GM21619 (cell line): ENCODE measurements around the gene HECW1.
"Not testable (repeated sequence)": the region's sequence is repeated elsewhere in the genome, so short reads cannot be mapped to it uniquely, and the experiment has no call there.

Experiments used
- ATAC-seq: cut with Tn5 transposase; IDR thresholded peaks from one replicate; pipeline ENCODE4 v1.9.1; 2021; ENCODE audit not compliant: unreplicated experiment

Gene HECW1

DNA sequence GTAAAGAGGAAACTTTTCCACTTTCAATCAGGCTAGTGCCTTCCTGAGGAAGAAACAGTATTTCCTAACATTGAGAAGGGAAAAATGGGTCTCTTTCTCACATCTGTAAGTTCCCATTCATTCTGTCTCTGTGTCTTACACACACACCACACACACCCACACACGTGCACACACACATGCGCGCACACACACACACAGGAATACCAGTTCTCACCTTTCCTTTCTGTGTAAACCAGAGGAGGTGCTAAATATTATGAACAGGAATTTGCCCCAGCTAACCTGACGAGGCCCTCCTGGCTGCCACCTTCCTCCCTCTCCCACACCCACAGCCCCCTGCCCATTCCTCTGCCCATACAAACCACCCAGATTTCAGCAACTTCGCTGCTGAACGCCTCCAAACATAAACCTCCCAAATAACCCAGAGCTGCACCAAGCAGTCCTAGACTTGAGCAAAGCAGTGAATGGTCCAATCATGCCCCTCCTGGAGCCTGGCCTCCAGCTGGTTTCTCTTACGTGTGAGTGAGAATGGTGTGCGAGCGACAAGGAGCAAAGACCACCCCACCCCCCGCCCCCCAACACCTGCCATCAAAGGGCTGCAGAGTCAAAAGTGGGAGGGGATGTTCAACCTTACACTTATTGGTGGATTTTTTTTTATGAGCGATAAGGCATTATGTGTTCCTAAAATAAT, 190.5 kb downstream of the HECW1 start:
- ATAC-seq, result no peak

DNA sequence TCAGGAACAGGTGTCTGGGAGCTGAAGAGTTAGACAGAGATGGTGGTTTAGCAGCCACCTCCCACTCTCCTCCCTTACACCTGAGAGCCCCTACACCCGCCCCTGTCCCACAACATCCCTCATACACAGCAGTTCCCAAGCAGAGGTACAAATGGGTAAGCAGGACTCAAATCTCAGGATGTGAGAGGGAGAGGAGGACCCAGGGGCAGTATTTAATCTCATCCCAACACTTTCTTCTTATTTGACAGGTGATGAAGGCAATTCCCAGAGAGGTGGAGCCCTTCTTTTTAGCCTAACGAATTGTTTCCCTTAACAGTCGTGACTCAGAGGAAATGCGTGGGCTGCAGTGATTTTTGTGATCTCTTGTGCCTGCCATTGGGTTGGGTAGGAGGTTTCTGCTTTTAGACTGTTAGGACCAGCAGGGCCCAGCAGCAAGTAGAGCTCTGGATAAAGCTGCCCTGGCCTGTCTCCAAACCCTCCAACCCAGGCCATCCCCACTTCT, 191.3 kb downstream of the HECW1 start:
- no peak for ATAC-seq

DNA sequence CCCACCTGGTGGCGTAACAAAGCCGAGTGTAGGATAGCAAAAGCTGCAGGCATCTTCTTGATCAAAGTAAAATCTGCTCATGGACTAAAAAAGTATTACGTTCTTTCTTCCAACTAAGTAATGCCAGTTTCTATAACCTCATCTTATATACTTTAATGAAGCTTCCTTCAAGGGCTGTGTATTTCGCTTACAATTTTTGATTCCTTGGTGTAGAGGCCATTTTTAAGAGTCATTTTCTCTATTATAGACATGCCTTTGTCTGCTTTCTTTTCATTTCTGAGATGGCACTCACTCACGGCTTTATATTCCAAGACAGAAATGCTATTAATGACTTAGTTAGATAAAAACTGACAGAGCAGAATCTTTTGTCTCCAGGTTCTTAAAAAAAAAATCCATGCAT, 194.0 kb downstream of the HECW1 start:
- no peak for ATAC-seq

GRCh38 chr7:43307522-43307921, 195.1 kb downstream of the HECW1 start:
- no peak for ATAC-seq

- no peak for ATAC-seq
Measured at GRCh38 chr7:43308913-43309705, 196.7 kb downstream of the HECW1 start.

DNA sequence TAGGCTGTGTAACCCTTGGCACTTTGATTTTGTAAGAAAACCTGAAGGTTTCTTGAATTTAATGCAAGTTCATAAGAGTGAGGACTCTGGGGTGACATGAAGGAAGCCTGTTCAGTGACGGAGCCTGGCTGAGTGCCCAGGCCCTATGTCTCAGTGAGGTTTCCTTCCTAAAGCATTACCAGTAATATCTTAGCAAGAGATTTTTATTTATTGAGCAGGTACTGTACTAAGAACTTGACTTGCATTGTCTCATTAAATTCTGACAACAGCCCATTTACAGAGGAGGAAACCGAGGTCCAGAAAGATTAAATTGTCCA, 197.2 kb downstream of the HECW1 start:
- ATAC-seq, result no peak

DNA sequence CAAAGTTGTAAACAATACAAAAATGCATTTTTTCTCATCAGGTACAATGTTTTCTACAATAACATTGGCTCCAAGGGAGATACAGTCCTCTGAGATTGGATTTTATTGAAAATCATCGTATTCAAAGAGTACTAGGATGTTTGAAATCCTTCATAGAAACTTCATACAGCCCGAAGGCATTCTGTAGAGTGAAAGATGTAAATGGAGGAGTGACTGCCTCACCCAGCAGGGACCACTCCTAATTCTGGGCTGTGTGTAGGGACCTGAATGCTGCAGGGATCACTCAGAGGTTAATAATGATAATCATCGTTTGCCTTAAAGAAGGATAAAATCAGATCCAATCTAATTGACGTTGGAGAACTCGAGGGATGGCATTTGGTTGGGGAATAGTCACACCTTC, 198.6 kb downstream of the HECW1 start:
- ATAC-seq, result no peak

DNA sequence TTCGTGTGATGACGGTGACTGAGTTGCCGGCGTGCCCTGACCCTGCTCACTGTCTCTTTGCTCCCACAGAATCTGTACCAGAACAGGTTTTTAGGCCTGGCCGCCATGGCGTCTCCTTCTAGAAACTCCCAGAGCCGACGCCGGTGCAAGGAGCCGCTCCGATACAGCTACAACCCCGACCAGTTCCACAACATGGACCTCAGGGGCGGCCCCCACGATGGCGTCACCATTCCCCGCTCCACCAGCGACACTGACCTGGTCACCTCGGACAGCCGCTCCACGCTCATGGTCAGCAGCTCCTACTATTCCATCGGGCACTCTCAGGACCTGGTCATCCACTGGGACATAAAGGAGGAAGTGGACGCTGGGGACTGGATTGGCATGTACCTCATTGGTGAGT, 199.2 kb downstream of the HECW1 start:
- ATAC-seq, result no peak

DNA sequence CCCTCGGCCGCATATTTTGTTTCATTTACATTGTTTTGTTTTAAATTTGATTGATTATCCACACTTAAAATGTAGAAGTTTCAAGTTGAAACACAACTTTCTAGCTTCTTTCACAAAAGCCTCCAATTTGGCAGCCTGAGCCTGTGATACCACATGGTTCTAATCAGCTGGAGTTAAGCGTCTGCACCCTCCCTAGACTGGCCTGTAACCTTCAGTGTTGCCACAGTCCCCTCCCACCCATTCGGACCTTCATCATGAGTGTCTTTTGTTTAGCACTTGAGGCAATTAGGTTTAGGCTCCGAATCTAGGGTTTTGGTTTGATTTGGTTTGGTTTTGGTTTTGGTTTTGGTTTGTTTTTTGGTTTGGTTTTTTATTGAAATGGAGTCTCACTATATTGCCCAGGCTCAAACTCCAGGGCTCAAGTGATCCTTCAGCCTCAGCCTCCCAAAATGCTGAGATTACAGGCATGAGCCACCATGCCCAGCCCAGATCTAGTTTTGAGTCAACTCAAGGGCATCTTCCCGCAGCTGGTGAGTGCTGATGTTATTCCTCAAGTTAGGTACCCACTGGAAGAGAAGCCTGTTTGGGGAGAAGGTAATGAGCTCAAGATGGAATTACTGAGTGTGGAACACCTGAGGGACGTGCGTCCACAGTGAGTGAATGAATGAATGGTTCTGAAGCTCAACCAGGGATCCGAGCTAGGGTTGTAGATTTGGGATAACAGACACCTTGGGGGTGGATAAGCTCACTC, 201.4 kb downstream of the HECW1 start:
- ATAC-seq, result no peak

- no peak for ATAC-seq
Measured at GRCh38 chr7:43314379-43315158, 202.1 kb downstream of the HECW1 start.

DNA sequence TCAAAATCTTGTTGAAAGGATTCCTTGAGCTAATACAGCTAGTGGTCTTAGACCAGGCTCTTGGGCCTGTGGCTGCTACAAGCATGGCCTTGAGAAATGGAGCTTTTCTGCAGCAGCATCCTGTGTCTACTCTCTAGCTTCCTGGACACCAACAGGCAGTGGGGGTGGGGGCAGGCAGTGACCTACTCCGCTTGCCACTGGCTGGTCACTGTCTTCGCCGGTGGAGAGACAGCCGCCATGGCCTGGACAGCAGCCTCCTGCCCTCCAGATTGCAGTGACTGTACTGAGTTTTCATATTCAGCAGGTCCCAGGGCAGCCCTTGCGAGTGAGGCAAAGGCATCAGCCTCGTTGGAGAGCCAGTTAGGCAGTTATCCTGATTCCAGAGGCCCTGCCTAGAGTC, 204.6 kb downstream of the HECW1 start:
- ATAC-seq, result no peak

DNA sequence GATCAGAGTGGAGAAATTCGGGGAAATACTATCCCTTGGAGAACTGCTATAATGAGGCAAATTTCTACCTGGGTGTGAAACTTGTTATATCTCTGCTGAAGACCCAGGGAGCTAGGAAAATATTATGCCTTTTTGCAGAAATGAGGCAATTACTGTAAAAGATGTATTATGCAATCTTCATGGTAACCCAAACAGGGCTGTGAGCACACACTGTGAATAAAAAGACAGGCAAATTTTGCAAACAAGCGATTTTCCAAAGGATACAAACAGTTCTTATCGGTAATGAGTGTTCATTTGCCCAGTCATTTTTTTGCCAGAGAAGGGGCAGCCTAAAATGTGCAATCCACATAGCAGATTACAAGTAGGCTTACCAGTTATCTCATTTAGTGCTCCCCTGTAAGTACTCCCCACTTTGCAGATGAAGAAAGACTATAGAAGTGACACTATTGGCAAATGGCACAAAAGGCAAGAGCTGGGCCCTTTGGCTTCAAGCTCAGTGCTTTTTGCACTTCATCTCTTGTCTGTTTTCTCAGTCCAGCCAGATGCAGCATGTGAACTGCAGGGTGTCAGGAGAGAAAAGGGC, 205.8 kb downstream of the HECW1 start:
- no peak for ATAC-seq

- ATAC-seq, result no peak
Measured at GRCh38 chr7:43325595-43325994, 213.1 kb downstream of the HECW1 start.

GRCh38 chr7:43328336-43328735, 215.9 kb downstream of the HECW1 start:
- ATAC-seq, result no peak

- ATAC-seq, result no peak
Measured at GRCh38 chr7:43328785-43329380, 216.4 kb downstream of the HECW1 start.

DNA sequence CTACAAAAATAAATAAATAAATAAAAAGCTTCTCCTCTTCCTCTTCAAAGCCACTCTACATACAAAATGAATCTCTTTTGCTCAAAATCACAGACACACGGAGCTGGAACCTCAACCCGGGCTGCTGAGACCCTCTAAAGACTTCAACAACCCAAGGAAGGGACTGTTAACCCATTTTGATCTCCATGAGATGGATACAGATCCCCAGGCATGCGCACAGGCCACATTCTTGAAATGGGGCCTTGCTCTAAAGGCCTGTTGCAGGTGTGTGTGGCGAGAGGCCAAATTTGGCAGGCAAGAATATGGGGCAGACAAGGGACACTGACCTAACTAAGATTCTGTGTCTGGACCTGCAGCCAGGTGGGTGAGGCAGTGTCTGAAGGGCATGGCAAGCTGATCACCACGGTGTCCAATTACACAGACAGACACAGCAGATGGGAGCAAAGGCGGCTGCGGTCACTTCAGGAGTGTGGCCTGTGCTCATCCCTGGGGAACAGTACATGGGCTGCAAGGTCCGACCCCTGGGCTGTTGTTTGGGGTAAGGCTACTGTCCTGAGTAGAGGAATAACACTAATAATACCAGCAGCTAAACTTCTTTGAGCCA, 219.8 kb downstream of the HECW1 start:
- ATAC-seq, result no peak

DNA sequence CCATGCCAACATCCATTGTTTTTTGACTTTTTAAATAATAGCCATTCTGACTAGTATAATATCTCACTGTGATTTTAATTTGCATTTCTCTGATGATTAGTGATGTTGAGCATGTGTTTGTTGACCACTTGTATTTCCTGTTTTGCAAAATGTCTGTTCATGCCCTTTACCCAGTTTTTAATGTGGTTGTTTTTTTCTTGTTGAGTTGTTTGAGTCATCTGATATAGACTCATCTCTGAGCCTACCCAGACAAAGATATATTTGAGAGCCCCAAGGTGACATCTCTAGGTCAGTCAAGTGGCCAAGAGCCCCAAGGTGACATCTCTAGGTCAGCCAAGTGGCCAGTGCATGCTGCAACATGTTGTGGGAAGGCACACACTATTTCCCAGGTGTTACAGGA, 224.7 kb downstream of the HECW1 start:
- no peak for ATAC-seq

DNA sequence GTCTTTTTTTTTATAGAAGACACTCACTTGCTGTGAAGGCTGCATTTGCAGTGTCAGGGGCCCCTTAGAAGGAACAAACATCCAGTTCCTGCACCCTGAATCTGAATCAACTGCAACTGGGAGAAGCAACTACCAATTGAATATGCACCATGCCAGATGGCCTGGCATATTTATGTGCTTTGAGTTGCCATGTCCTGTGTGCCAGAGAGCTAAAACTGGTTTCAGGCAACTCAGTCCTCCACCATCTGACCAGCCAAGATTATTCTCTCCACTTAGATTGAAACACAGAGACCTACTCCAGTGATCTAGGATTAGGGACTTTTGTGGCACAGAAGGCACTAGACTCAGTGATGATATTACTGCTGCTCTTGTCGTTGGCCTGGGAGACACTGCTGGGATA, 225.4 kb downstream of the HECW1 start:
- ATAC-seq, result no peak

GRCh38 chr7:43341132-43341531, 228.7 kb downstream of the HECW1 start:
- ATAC-seq, result no peak

DNA sequence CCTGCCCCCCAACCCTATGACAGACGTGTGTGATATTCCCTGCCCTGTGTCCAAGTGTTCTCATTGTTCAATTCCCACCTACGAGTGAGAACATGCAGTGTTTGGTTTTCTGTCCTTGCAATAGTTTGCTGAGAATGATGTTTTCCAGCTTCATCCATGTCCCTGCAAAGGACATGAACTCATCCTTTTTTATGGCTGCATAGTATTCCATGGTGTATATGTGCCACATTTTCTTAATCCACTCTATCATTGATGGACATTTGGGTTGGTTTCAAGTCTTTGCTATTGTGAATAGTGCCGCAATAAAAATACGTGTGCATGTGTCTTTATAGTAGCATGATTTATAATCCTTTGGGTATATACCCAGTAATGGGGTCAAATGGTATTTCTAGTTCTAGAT, 231.0 kb downstream of the HECW1 start:
- ATAC-seq, result not testable (repeated sequence)
